ENCODE data around the gene UBR1.
"Not testable (repeated sequence)": the region's sequence is repeated elsewhere in the genome, so short reads cannot be mapped to it uniquely, and the experiment has no call there.

Gene UBR1

DNA sequence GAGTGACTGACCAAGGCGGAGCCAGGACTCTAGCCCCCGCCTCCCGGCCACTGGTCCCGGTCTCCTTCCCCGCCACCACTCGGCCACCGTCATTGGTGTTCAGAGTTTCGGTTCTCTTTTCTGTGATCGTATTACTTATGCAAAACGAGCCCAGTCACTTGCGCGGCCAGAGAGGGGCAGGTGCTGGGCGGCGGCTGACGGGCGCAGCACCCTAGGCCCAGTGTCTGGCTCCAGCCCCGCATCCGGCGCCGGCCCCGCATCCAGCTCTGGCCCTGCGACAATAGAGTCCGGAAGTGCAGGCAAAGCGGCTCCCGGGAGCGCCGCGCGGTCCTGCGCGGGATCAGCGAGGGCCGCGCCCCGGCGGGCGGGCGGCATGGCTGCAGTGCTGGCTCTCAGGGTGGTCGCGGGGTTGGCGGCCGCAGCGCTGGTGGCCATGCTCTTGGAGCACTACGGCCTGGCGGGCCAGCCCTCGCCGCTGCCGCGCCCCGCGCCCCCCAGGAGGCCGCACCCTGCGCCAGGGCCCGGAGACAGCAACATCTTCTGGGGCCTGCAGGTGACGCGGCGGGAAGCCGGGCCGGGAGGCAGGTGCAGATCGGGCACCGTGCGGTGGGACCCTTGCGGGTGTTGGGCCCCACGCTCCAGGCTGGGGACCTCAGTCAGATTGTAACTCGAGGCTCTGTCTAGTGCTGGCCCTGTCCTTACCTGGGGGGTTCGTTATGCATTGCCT, 27.8 kb upstream of the UBR1 start, which contains the start of gene TMEM62:
TMEM62 (plus strand) TSS at position 157 of the 727 bp plus-strand sequence; CDS start at position 374, 217 bp downstream.
- no peaks in the 10 kb centered on the region for H3K27me3 ChIP-seq (ENCODE audit: control insufficient read depth, insufficient read depth, low read length)
- H3K4me3 ChIP-seq (ENCODE audit: low read depth, low read length): peak within 1 kb of the TSS; percentile 70
- H3K9me3 ChIP-seq (ENCODE audit: control insufficient read depth, low read length): no peaks in the 10 kb centered on the region
- TF ChIP-seq, protein P1, sequence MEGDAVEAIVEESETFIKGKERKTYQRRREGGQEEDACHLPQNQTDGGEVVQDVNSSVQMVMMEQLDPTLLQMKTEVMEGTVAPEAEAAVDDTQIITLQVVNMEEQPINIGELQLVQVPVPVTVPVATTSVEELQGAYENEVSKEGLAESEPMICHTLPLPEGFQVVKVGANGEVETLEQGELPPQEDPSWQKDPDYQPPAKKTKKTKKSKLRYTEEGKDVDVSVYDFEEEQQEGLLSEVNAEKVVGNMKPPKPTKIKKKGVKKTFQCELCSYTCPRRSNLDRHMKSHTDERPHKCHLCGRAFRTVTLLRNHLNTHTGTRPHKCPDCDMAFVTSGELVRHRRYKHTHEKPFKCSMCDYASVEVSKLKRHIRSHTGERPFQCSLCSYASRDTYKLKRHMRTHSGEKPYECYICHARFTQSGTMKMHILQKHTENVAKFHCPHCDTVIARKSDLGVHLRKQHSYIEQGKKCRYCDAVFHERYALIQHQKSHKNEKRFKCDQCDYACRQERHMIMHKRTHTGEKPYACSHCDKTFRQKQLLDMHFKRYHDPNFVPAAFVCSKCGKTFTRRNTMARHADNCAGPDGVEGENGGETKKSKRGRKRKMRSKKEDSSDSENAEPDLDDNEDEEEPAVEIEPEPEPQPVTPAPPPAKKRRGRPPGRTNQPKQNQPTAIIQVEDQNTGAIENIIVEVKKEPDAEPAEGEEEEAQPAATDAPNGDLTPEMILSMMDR (IDR thresholded peaks at IDR 0.05): no peak
- H3K4me1 ChIP-seq: no peaks in the 10 kb centered on the region
- peak within 1 kb of the TSS; percentile 87 for H3K4me2 ChIP-seq (ENCODE audit: low read length)
- no peaks in the 10 kb centered on the region for H3K79me2 ChIP-seq
- H3K27ac ChIP-seq: peak within 1 kb of the TSS; percentile 77
- H3K36me3 ChIP-seq (ENCODE audit: control insufficient read depth, insufficient read depth, low read length): no peaks in the 10 kb centered on the region
- H3K9ac ChIP-seq: peak within 1 kb of the TSS; percentile 40
- H2AFZ ChIP-seq: peak within 1 kb of the TSS; percentile 95

DNA sequence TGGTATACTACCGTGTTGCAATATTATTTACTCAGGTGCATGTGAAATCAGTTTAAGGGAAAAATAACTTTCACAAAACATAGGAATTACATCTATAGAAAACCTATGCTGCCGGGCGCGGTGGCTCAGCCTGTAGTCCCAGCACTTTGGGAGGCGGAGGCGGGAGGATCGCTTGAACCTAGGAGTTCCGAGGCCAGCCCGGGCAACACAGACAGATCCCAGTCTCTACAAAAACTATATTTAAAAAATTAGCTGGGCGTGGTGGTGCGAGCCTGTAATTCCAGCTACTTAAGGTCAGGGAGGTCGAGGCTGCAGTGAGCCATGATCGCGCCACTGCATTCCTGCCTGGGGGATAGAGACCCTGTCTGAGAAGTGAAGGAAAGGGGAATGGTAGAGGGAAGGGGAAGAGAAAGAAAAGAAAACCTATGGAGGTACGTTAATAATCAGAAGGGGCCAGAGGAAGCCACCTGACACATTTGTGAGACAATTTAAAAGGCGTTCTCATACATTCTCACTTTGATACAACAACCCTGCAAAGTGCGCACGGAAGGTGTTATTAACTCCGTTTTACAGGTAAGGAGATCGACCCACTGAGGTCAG, 27.1 kb upstream of the UBR1 start:
- Histone ChIP-seq H3K27me3 (ENCODE audit: control insufficient read depth, insufficient read depth, low read length) (no peaks in the 10 kb centered on the region), H3K9me3 (ENCODE audit: control insufficient read depth, low read length) (no peaks in the 10 kb centered on the region), H2AFZ (peak overlapping the region; percentile 95), H3K4me2 (ENCODE audit: low read length) (peak overlapping the region; percentile 87), H3K4me3 (ENCODE audit: low read depth, low read length) (peak overlapping the region; percentile 70), H3K9ac (no peak overlapping the region), H3K36me3 (ENCODE audit: control insufficient read depth, insufficient read depth, low read length) (no peaks in the 10 kb centered on the region), H3K79me2 (no peaks in the 10 kb centered on the region), H3K27ac (peak overlapping the region; percentile 77), H3K4me1 (no peaks in the 10 kb centered on the region)
- TF ChIP-seq, protein P1 (IDR thresholded peaks at IDR 0.05): no peak

DNA sequence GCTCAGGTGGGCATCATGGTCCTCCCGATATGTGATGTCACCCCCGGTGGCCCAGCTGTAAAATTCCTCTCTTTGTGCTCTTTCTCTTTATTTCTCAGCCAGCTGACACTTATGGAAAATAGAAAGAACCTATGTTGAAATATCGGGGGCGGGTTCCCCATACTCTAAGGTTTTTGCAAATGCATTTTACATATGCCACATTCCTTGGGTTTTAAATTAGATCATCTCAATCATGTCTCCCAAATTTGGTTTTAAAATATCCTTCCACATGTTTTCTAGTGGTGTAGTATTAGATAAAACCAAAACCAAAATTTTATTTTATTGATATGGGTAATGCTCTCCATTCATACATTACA, 23.1 kb upstream of the UBR1 start:
- no peak overlapping the region for H3K4me2 ChIP-seq (ENCODE audit: low read length)
- no peaks in the 10 kb centered on the region for H3K4me1 ChIP-seq
- no peak overlapping the region for H3K27ac ChIP-seq
- no peak overlapping the region for H3K4me3 ChIP-seq (ENCODE audit: low read depth, low read length)
- no peaks in the 10 kb centered on the region for H3K79me2 ChIP-seq
- H3K9me3 ChIP-seq (ENCODE audit: control insufficient read depth, low read length): no peaks in the 10 kb centered on the region
- H3K27me3 ChIP-seq (ENCODE audit: control insufficient read depth, insufficient read depth, low read length): no peaks in the 10 kb centered on the region
- no peaks in the 10 kb centered on the region for H3K36me3 ChIP-seq (ENCODE audit: control insufficient read depth, insufficient read depth, low read length)
- TF ChIP-seq, protein P1 (IDR thresholded peaks at IDR 0.05): no peak
- no peak overlapping the region for H2AFZ ChIP-seq
- H3K9ac ChIP-seq: no peak overlapping the region

DNA sequence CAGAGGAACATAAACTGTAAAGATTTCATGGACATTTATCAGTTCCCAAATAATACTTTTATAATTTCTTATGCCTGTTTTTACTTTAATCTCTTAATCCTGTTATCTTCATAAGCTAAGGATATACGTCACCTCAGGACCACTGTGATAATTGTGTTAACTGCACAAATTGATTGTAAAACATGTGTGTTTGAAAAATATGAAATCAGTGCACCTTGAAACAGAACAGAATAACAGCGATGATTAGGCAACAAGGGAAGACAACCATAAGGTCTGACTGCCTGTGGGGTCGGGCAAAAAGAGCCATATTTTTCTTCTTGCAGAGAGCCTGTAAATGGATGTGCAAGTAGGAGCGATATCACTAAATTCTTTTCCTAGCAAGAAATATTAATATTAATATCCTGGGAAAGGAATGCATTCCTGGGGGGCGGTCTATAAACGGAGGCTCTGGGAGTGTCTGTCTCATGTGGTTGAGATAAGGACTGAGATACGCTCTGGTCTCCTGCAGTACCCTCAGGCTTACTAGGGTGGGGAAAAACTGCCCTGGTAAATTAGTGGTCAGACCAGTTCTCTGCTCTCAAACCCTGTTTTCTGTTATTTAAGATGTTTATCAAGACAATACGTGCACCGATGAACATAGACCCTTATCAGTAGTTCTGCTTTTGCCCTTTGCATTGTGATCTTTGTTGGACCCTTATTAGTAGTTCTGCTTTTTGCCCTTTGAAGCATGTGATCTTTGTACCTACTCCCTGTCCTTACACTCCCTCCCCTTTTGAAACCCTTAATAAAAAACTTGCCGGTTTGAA, 22.5 kb upstream of the UBR1 start:
- H2AFZ ChIP-seq; H3K9ac ChIP-seq; H3K27ac ChIP-seq; H3K79me2 ChIP-seq; H3K27me3 ChIP-seq (ENCODE audit: control insufficient read depth, insufficient read depth, low read length); H3K4me3 ChIP-seq (ENCODE audit: low read depth, low read length); H3K36me3 ChIP-seq (ENCODE audit: control insufficient read depth, insufficient read depth, low read length); H3K9me3 ChIP-seq (ENCODE audit: control insufficient read depth, low read length); H3K4me2 ChIP-seq (ENCODE audit: low read length); H3K4me1 ChIP-seq: not testable (repeated sequence)

GRCh38 chr15:43127752-43128151, 21.9 kb upstream of the UBR1 start:
- H3K9me3 ChIP-seq (ENCODE audit: control insufficient read depth, low read length): no peaks in the 10 kb centered on the region
- H3K27me3 ChIP-seq (ENCODE audit: control insufficient read depth, insufficient read depth, low read length): no peaks in the 10 kb centered on the region
- H3K36me3 ChIP-seq (ENCODE audit: control insufficient read depth, insufficient read depth, low read length): no peaks in the 10 kb centered on the region
- H3K4me3 ChIP-seq (ENCODE audit: low read depth, low read length): no peak overlapping the region
- no peaks in the 10 kb centered on the region for H3K4me1 ChIP-seq
- no peak overlapping the region for H2AFZ ChIP-seq
- no peak overlapping the region for H3K9ac ChIP-seq
- TF ChIP-seq, protein P1 (IDR thresholded peaks at IDR 0.05): no peak
- no peak overlapping the region for H3K27ac ChIP-seq
- H3K79me2 ChIP-seq: no peaks in the 10 kb centered on the region
- H3K4me2 ChIP-seq (ENCODE audit: low read length): no peak overlapping the region

Measured in parathyroid adenoma (tissue), 2 donors.